Panc1 (cell line): ENCODE data around the gene CCBE1. TPM values are rescaled to one million over a fixed set of nuclear protein-coding genes. Genes with fewer than 3 reads are reported as not detected.

Source experiments
- ATAC-seq: fragments of 200-7000 bp; cut with Tn5 transposase; 2 replicates; pipeline ENCODE4 v1.9.1; 2020; ENCODE audit warnings: mild to moderate bottlenecking, moderate library complexity
- BruUV-seq: library from RNA; stranded (reverse); fragments of 400-500 nt; replicated peaks from 2 replicates; lab custom pipeline; 2021; lab: Mats Ljungman, UMichigan
- CTCF ChIA-PET: fragments of 300-600 bp; sonication (Branson Sonifier 250); formaldehyde crosslinking; loops from one replicate; lab custom pipeline; 2022; ENCODE audit warnings: antibody characterized with exemption; lab: Charles Lee
- POLR2A ChIA-PET: fragments of 300-600 bp; sonication (Branson Sonifier 250); formaldehyde crosslinking; loops from one replicate; lab custom pipeline; 2022; ENCODE audit warnings: antibody characterized with exemption; lab: Charles Lee
- DNase-seq: peaks from one replicate; pipeline ENCODE4 v3.0.0-alpha.2; 2010; ENCODE audit warnings: low read depth, low spot score
- H3K27ac ChIP-seq: 2 replicates; pipeline ENCODE4 v1.5.1; 2011; ENCODE audit warnings: mild to moderate bottlenecking, low read length, inconsistent platforms
- H3K27me3 ChIP-seq: fragments of 200-500 bp; sonication (Bioruptor generic); 2 replicates; pipeline ENCODE4 v1.6.0; 2014; ENCODE audit warnings: low read length, inconsistent platforms; ENCODE audit not compliant: control insufficient read depth, insufficient read depth
- H3K36me3 ChIP-seq: fragments of 200-500 bp; sonication (Bioruptor generic); 2 replicates; pipeline ENCODE4 v1.5.1; 2014; ENCODE audit warnings: inconsistent platforms, mild to moderate bottlenecking, low read length, moderate library complexity; ENCODE audit not compliant: control insufficient read depth, insufficient read depth
- H3K4me1 ChIP-seq: 2 replicates; pipeline ENCODE4 v1.5.1; 2011; ENCODE audit warnings: inconsistent platforms, mild to moderate bottlenecking, low read length, moderate library complexity; ENCODE audit not compliant: control insufficient read depth, insufficient read depth
- H3K4me3 ChIP-seq, 2 experiments: 2 replicates each; pipeline ENCODE4 v1.5.1; 2011 to 2012; ENCODE audit warnings: low read depth in 2 of 2, low read length in 2 of 2, mild to moderate bottlenecking in 2 of 2, inconsistent platforms in 1 of 2, moderate library complexity in 1 of 2
- H3K9me3 ChIP-seq: fragments of 200-500 bp; sonication (Bioruptor generic); 2 replicates; pipeline ENCODE4 v1.5.1; 2014; ENCODE audit warnings: low read depth, mild to moderate bottlenecking, inconsistent platforms, low read length, moderate library complexity; ENCODE audit not compliant: control insufficient read depth, insufficient read depth
- POLR2AphosphoS5 ChIP-seq: IDR thresholded peaks from 2 replicates; pipeline ENCODE4 v1.6.1; 2012; ENCODE audit warnings: mild to moderate bottlenecking, low read depth, low read length, moderate library complexity
- SIN3A ChIP-seq: IDR thresholded peaks from 2 replicates; pipeline ENCODE4 v1.6.1; 2012; ENCODE audit warnings: low read depth, mild to moderate bottlenecking, low read length, moderate library complexity, borderline replicate concordance; ENCODE audit not compliant: insufficient read depth
- TCF7L2 ChIP-seq: IDR thresholded peaks from 2 replicates; pipeline ENCODE4 v1.6.1; 2011; ENCODE audit warnings: mild to moderate bottlenecking, low read depth, low read length, inconsistent platforms
- in situ Hi-C: cut with HindIII; loops from 2 replicates; pipeline ENCODE4 v1.10.0; 2016; ENCODE audit warnings: low sequenced_read_pairs, low pct_unique_long_range_greater_than_20kb
- intact Hi-C: fragments of 100-400 bp; cut with micrococcal nuclease; formaldehyde crosslinking; loops from one replicate; pipeline ENCODE4 v1.10.0; 2022; ENCODE audit not compliant: unreplicated experiment
- total RNA-seq: library from RNA; stranded (reverse); gene quantifications from one replicate; pipeline ENCODE4 v1.2.1, GENCODE V29; 2021; ENCODE audit not compliant: unreplicated experiment
- TF ChIP-seq, protein P1 (sequence below): fragments of 450-650 bp; IDR thresholded peaks from 2 replicates; pipeline ENCODE4 v1.5.1; 2017; ENCODE audit warnings: mild to moderate bottlenecking
- TF ChIP-seq, protein P2 (sequence below), 2 experiments: IDR thresholded peaks; 2 replicates each; pipeline ENCODE4 v1.6.1; 2011 to 2012; ENCODE audit warnings: low read depth in 2 of 2, control low read depth in 1 of 2, low read length in 1 of 2, mild to moderate bottlenecking in 1 of 2, moderate library complexity in 1 of 2; ENCODE audit not compliant: insufficient read depth in 1 of 2

Gene CCBE1
- total RNA-seq, 1 experiment from 2014 or later: 0.13 TPM

DNA sequence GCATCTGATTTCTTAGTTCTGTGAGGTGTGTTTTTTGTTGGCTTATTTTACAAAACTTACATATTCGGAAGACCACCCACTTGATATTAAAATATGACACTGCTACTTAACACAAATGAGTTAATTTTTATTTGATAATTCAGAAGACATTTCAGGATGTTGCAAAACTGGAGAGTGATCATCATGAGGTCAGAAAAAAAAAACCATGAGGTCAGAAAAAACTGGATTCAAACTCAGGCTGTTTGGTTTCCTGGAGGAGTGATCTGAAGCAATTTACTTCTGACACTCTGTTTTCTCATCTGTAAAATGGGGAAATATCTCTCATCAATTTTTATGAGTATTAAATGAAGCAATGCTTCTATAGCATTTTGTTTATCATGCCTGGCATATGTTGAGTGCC is 1.8 kb upstream of the CCBE1 start:
- intact Hi-C loops: no loop called here
- Histone ChIP-seq H3K9me3 (no peaks in the 10 kb centered on the region), H3K4me3 (no peak overlapping the region), H3K36me3 (no peaks in the 10 kb centered on the region), H3K27me3 (no peaks in the 10 kb centered on the region), H3K27ac (no peak overlapping the region), H3K4me1 (no peaks in the 10 kb centered on the region)
- DNase-seq (no peak), ATAC-seq (no peak)
- no TSS peak for BruUV-seq
- in situ Hi-C loops: no loop called here
- POLR2A ChIA-PET: no interaction called here
- TF ChIP-seq POLR2AphosphoS5 (no peak), SIN3A (no peak), TCF7L2 (no peak)
- TF ChIP-seq, protein P1, sequence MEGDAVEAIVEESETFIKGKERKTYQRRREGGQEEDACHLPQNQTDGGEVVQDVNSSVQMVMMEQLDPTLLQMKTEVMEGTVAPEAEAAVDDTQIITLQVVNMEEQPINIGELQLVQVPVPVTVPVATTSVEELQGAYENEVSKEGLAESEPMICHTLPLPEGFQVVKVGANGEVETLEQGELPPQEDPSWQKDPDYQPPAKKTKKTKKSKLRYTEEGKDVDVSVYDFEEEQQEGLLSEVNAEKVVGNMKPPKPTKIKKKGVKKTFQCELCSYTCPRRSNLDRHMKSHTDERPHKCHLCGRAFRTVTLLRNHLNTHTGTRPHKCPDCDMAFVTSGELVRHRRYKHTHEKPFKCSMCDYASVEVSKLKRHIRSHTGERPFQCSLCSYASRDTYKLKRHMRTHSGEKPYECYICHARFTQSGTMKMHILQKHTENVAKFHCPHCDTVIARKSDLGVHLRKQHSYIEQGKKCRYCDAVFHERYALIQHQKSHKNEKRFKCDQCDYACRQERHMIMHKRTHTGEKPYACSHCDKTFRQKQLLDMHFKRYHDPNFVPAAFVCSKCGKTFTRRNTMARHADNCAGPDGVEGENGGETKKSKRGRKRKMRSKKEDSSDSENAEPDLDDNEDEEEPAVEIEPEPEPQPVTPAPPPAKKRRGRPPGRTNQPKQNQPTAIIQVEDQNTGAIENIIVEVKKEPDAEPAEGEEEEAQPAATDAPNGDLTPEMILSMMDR: no peak
- TF ChIP-seq, protein P2, sequence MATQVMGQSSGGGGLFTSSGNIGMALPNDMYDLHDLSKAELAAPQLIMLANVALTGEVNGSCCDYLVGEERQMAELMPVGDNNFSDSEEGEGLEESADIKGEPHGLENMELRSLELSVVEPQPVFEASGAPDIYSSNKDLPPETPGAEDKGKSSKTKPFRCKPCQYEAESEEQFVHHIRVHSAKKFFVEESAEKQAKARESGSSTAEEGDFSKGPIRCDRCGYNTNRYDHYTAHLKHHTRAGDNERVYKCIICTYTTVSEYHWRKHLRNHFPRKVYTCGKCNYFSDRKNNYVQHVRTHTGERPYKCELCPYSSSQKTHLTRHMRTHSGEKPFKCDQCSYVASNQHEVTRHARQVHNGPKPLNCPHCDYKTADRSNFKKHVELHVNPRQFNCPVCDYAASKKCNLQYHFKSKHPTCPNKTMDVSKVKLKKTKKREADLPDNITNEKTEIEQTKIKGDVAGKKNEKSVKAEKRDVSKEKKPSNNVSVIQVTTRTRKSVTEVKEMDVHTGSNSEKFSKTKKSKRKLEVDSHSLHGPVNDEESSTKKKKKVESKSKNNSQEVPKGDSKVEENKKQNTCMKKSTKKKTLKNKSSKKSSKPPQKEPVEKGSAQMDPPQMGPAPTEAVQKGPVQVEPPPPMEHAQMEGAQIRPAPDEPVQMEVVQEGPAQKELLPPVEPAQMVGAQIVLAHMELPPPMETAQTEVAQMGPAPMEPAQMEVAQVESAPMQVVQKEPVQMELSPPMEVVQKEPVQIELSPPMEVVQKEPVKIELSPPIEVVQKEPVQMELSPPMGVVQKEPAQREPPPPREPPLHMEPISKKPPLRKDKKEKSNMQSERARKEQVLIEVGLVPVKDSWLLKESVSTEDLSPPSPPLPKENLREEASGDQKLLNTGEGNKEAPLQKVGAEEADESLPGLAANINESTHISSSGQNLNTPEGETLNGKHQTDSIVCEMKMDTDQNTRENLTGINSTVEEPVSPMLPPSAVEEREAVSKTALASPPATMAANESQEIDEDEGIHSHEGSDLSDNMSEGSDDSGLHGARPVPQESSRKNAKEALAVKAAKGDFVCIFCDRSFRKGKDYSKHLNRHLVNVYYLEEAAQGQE (IDR thresholded peaks at IDR 0.05; ENCODE audit: insufficient read depth in 1 of 2, low read depth in 2 of 2, low read length in 1 of 2): no peak
- CTCF ChIA-PET: no interaction called here

DNA sequence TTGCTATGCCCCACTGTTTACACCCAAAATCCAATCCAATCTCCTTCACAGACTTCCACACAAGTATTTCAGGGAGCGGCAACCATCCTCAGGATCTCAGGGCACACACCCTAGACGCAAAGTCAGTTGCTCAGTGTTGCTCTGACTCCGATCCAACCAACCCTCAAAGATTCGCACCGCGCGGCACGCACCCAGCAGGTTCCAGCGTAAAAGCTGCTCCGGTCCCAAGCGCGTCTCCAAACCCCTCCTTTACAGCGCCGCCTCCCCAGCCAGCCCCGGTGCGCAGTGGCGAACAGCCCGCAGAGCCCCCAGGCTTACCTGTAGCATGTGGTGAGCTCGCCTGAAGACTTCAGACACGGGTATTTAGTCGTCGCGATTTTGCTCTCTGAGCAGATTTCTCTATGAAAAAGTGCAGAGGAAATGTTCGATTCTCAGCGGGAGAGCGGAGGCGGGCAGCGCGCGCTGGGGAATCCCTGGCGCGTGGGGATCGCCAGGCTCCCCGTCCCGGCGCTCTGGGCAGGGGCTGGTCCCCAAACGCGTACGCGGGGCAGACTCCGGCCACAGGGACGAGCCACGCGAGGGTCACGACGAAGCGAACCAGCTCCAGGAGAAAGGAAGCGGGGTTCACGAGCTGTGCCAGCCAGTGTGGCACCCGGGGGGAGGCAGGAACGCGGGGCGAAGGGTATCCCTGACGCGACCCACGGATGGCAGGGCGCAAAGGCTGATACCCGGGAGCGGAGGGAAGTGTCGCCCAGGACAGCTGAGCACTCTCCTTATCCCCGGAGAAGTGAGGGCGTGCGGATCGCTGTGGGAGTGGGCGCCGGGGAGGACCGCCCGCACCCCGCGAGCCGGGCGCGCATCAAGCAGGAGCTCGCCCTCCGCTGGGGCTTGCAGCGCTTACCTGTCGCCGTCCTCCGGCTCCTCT is 650 bp downstream of the CCBE1 start:
- no peaks in the 10 kb centered on the region for H3K27me3 ChIP-seq
- no peak overlapping the region for H3K27ac ChIP-seq
- ChIA-PET POLR2A (no interaction called here), CTCF (interaction anchor here (0.6 to 0.7 kb wide), 3 partner anchors 10 to 727 kb away, joined by 3 read pairs; no protein-coding TSS in a partner anchor)
- no peaks in the 10 kb centered on the region for H3K9me3 ChIP-seq
- no peaks in the 10 kb centered on the region for H3K4me1 ChIP-seq
- in situ Hi-C loops (no loop called here), intact Hi-C loops (no loop called here)
- H3K36me3 ChIP-seq: no peaks in the 10 kb centered on the region
- ATAC-seq (no peak), DNase-seq (no peak)
- peak overlapping the region in 1 of 2 experiments; percentile 8; a peak in 1 of 4 replicates for H3K4me3 ChIP-seq
- no TSS peak for BruUV-seq
- TF ChIP-seq, protein P1: no peak
- TF ChIP-seq, protein P2 (IDR thresholded peaks at IDR 0.05; ENCODE audit: insufficient read depth in 1 of 2, low read depth in 2 of 2, low read length in 1 of 2): no peak
- TF ChIP-seq POLR2AphosphoS5: no peak
- TF ChIP-seq TCF7L2: no peak
- no peak for TF ChIP-seq SIN3A
